ENCODE data around the gene PLA2G4E.

Gene PLA2G4E, protein sequence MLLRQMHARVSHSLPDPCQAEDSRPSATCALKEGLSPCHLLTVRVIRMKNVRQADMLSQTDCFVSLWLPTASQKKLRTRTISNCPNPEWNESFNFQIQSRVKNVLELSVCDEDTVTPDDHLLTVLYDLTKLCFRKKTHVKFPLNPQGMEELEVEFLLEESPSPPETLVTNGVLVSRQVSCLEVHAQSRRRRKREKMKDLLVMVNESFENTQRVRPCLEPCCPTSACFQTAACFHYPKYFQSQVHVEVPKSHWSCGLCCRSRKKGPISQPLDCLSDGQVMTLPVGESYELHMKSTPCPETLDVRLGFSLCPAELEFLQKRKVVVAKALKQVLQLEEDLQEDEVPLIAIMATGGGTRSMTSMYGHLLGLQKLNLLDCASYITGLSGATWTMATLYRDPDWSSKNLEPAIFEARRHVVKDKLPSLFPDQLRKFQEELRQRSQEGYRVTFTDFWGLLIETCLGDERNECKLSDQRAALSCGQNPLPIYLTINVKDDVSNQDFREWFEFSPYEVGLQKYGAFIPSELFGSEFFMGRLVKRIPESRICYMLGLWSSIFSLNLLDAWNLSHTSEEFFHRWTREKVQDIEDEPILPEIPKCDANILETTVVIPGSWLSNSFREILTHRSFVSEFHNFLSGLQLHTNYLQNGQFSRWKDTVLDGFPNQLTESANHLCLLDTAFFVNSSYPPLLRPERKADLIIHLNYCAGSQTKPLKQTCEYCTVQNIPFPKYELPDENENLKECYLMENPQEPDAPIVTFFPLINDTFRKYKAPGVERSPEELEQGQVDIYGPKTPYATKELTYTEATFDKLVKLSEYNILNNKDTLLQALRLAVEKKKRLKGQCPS

DNA sequence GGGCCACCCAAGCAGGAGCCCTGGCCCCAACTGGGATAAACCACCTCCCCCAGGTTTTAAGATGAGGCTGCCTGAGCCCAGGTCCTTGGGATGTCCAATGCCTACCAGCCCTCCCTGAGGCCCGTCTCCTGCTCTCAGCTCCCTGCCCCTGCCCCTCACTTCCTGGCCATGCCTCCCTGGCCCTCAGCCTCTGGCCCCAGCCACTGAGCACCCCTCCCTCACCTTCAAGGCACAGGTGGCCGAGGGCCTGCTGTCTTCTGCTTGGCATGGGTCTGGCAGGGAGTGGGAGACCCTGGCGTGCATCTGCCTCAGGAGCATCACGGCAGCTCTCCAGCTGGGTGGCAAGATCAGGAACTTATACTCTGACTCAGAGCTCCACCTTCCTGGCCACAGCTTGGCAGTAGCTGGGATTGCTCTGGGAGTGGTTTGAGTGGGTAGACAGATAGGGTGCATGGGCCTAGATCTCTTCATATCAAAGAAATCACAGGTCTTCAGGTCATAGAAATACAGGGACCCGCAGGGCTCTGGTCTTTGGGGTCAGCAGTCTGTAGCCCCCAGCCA is at the start of gene PLA2G4E:
TSS of gene PLA2G4E (minus strand) at position 330 of the 561 bp plus-strand sequence. CDS start at position 318, 12 bp downstream.
- no peak for DNase-seq (ENCODE audit: low spot score)

DNA sequence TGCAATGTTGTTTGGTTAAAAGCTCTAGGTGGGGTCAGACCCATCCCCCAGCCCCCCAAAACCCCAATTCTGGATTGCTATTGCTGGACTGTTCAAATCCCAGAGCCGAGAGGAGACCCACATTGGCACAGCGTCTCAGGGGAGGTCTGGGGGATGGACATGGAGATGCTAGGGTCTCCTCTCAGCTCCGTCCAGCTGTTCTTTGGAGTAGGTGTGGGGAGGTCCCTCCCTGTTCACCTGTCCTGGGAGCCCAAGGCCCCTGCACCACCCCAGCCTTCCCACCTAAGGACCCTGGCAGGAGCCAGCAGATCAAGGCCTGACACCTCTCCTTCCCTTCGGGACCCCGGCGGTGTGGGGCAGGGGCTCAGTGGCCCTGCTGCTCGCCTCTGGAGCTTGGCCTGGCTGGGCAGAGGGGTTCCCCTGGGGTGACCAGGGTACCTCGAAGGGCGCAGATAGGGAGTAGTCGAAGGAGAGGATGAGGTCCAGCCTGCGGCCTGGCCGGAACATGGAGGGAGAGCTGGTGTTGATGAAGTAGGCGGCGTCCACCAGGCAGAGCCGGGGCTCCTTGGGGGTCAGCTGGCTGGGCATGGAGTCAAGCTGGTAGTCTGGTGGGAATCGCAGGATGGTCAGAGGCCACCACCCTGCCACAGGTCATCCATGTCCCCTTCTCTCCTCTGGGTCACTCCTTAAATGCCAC is 49.6 kb upstream of the PLA2G4E start:
- DNase-seq (ENCODE audit: low spot score): peak; percentile 15

- peak; percentile 22 for DNase-seq (ENCODE audit: low spot score)
These were observed 48.8 kb upstream of the PLA2G4E start for GRCh38 chr15:42069496-42070278.

- no peak for DNase-seq (ENCODE audit: low spot score)
These were observed 48.2 kb upstream of the PLA2G4E start for GRCh38 chr15:42069025-42069424.

GRCh38 chr15:42068601-42069000 is 47.8 kb upstream of the PLA2G4E start:
- peak; percentile 15 for DNase-seq (ENCODE audit: low spot score)

GRCh38 chr15:42066764-42067415 is 46.0 kb upstream of the PLA2G4E start:
- no peak for DNase-seq (ENCODE audit: low spot score)

DNA sequence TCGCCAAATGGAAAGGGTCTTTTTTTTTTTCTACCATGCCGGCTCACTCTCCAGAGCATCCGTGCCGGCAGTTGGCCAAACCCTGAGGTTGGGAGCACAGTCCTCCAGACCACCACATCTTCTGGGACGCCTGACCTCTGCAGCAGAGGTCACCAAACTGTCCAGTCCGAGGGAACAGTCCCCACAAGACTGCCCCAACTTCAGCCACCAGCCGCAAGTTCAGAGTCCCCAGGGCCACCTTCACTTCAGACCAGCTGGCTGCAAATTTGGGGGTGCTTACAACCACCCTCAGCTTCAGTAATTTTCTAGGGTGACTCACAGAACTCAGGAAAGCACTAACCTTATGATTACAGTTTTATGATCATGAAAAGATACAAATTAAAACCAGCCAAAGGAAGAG is 44.6 kb upstream of the PLA2G4E start:
- no peak for DNase-seq (ENCODE audit: low spot score)

GRCh38 chr15:42065033-42065432 is 44.2 kb upstream of the PLA2G4E start:
- DNase-seq (ENCODE audit: low spot score): no peak

- DNase-seq (ENCODE audit: low spot score): no peak
These were observed 43.4 kb upstream of the PLA2G4E start for GRCh38 chr15:42064271-42064670.

- DNase-seq (ENCODE audit: low spot score): no peak
These were observed 42.4 kb upstream of the PLA2G4E start for GRCh38 chr15:42063122-42063848.

GRCh38 chr15:42062284-42062806 is 41.5 kb upstream of the PLA2G4E start:
- no peak for DNase-seq (ENCODE audit: low spot score)

DNA sequence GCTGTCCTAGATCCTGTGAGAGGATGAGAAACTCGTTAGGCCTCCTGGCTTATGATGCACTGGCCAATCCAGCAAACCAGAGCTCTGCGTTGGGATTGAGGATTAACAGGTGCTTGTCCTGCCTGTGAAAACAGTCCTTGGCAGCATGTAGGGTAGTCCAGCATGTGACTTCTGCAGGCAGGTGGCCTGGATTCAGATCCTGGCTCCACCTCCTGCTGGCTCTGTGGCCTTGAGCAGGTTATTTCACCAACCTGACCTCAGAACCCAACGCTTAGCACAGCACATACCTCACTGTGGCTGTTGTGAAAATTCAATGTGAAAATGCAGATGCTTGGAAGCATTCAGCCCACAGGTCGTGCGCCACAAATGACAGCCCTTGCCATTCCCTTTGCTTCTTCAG is 40.0 kb upstream of the PLA2G4E start:
- no peak for DNase-seq (ENCODE audit: low spot score)

- no peak for DNase-seq (ENCODE audit: low spot score)
These were observed 39.6 kb upstream of the PLA2G4E start for GRCh38 chr15:42060477-42060763.

DNA sequence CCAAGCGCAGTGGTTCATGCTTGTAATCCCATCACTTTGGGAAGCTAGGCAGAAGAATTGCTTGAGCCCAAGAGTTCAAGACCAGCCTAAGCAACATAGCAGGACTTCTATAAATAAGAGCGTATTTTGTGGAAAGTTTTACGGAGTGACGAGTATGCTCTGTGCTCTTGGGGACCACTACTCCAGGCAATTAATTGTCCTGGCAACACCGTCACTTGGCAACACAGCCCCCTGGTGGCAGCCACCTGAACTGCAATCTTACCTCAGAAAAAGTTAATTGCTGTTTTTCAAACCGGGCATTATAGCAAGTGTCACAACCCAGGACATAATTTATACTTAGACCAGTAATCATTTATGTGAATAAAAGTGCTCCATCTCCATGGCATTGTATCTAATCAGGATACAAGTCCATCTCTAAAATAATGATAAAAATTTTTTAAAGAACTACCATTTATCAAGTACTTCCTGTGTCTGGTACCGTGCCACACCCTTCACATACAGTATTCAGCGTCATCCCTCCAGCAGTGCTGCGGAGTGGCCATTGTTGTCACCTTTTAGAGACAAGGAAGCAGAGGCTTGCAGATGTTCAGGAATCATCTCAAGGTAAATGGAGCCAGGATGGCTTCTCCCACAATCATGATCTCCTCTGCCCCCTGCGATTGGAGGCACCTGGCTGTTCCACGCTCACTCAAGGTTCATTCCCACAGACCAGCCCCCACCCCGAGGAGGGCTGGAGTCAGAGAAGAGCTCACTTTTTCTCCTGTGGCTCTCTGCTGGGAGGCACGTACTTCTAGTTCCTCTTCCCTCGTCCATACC is 39.0 kb upstream of the PLA2G4E start:
- DNase-seq (ENCODE audit: low spot score): peak; percentile 77

DNA sequence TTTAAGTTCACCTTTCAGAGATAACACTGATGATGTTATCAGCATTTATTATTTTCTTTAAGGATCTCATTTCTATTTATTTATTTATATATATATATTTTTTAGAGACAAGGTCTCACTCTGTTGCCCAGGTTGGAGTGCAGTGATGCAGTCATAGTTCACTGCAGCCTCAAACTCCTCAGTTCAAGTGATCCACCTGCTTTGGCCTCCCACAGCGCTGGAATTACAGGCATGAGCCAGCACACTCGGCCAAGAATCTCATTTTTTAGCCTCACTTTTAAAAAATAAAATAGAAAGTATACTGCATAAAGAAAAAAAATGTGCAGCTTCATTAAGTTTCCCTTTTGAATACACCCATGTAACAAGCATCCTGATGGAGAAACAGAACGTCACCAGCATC is 37.9 kb upstream of the PLA2G4E start:
- DNase-seq (ENCODE audit: low spot score): no peak

- DNase-seq (ENCODE audit: low spot score): no peak
These were observed 37.2 kb upstream of the PLA2G4E start for GRCh38 chr15:42057799-42058646.

- DNase-seq (ENCODE audit: low spot score): peak; percentile 83
These were observed 36.3 kb upstream of the PLA2G4E start for GRCh38 chr15:42056934-42057798.
